HT-29 (cell line): ENCODE results near the gene PNLIPRP3. TPM values are rescaled to one million over a fixed set of nuclear protein-coding genes. Genes with fewer than 3 reads are reported as not detected.

ENCODE experiments used
- DNase-seq: peaks from one replicate; pipeline ENCODE4 v3.0.0-alpha.2; 2015; ENCODE audit warnings: low spot score
- total RNA-seq: library from RNA; depleted of rRNA; stranded (reverse); fragments of >200 nt; shearing (Covaris generic); gene quantifications from 2 replicates; pipeline ENCODE4 v1.2.3, GENCODE V29; 2014

Gene PNLIPRP3
- total RNA-seq, 1 experiment from 2014 or later: not detected

GRCh38 chr10:116450861-116451260 lies 23.2 kb downstream of the PNLIPRP3 start:
- no peak for DNase-seq

- no peak for DNase-seq
Observed at GRCh38 chr10:116451711-116452337, 24.2 kb downstream of the PNLIPRP3 start.

DNA sequence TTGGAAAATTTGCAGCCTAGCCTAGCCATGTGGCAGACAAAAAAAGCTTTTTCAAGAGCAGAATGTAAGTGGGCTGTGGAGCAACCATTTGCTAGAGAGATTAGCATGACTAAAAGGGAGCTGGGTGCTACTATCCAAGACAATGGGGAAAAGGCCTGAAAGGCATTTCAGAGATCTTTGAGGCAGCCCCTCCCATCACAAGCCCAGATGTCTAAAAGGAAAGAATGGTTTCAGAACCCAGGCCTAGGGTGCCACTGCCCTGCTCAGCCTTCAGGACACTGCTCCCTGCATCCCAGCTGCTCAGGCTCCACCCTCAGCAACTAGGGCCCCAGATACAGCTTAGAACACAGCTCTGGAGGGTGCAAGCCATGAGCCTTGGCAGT lies 24.7 kb downstream of the PNLIPRP3 start:
- no peak for DNase-seq

DNA sequence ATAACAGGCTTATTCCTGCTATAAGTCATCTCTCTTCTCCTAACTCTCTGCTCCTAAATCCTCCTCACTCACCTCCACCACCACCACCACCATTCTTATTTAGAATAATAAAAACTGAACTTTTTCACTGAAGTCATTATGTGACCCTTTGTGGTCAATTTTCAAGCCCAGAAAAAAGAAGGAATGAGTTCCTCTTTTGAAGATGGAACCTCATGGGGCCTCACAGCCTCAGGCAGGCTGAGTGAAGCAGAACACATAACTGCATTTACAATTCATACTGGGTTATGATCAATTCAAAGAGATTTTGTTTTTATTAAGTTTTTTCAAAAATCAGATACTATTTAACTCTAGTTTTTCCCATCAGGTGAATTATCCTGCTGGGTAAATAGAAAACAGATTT lies 29.8 kb downstream of the PNLIPRP3 start:
- DNase-seq: no peak

DNA sequence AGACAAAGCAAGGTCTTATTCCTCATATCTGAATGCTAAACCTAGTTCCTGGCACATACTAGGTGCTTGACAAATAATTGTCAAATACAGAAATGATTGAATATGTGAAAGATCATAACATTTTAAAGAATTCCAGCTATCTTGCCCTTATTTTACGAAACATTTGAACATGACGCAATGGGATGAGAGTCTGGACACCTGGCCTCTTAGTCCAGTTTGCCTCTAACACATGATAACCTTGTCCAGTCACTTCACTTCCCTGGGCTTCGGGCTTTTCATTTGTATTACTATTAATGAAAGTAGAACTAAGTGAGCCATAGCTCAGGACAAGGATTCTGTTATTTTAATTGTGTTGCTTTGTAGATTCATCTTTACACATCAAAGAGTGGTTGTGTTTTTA lies 32.6 kb downstream of the PNLIPRP3 start:
- no peak for DNase-seq

DNA sequence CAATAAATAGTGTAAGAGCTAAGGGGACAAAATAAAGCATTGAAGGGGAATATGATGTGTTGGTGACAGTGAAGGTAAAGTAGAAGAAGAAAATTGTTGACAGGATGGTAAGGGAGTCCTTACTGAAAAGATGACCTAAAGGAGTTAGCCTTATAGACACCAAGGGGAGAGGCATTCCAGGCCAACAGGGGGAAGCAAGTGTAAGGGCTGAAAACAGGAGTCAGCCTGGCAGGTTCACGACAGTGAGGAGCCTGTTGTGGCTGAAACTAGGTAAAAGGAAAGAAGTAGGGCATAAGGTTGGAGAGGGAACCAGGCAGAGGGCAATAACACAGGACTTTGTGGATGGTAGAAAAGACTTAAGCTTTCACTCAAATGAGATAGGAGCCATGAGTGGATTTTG lies 34.0 kb downstream of the PNLIPRP3 start:
- no peak for DNase-seq

GRCh38 chr10:116464257-116464656 lies 36.6 kb downstream of the PNLIPRP3 start:
- no peak for DNase-seq

- DNase-seq: no peak
Observed at GRCh38 chr10:116465546-116465945, 37.9 kb downstream of the PNLIPRP3 start.

DNA sequence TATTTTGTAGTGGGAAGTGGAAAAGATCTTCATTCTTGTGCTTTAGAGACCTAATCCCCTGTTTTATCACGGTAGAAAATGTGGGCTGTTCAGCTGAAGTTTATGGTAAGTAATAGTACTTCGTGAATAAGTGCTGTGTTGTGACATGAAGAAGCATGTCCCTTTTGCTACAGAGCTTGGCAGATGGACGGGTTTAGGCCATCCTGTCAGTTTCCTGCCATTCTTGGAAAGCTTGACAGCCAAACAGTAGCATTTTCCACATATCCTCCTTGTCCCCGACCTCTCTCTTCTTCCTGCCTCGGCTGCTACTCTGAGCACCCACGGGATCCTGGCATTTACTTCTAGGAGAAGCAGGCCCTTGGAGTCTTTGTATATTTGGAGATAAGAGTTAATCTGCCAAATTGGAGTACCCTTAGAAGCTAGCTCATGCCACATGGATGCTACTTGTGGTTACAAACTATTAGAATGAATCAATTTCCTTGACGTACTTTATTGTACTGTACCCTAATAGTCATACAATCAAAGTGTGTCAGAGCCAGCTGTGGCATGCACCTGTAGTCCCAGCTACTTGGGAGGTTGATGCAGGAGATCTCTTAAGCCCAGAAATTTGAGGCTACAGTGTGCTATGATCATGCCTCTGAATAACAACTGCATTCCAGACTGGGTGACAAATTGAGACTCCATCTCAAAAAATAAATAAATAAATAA lies 39.2 kb downstream of the PNLIPRP3 start:
- no peak for DNase-seq

DNA sequence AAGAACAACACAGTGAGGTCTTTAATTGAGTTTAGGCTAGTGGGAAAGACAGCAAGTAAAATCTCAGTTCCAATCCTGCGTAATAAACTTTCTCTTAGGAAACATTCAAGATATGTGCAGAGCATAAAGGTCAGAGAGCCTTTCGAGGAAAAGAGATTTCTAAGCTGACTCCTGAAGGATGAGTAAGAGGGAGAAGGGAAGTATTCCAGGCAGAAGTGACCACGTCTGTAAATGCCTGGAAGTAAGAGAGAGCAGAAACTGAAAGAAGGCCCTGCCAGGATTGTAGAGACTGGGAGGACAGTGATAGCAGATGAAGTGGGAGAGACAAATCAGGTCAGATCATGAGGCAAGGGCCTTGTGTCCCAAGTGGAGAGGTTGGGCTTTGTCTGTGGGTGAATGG lies 41.8 kb downstream of the PNLIPRP3 start:
- no peak for DNase-seq

GRCh38 chr10:116470071-116470470 lies 42.4 kb downstream of the PNLIPRP3 start:
- DNase-seq: no peak

DNA sequence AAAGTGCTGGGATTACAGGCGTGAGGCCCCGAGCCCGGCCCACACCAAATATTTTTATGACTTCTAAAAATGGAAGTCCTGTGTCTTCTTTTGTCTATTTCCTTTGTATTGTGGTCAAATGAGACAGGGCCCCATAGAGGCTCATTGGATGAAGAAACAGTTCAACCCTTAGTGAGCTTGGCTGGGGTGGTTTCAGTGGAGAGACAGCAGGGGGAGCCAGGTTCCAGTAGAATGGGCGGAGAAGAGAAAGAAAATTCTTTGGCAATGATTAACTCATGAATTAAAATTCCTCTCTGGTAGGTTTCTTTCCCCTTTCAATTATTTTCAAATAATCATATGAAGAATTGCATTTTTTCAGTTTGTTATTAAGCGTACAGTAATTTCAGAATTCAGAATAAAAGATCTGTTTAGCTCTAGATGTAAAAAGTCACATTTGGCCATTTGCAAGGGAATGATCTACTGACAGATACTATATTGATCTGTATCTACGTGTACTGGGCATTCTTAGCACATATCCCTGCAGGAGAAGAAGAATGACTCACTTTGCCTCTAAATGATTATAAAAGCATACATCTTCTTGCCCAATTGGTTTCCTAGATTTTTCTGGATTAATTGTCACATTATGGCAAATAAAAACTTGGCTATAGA lies 43.2 kb downstream of the PNLIPRP3 start:
- peak; percentile 55 for DNase-seq

DNA sequence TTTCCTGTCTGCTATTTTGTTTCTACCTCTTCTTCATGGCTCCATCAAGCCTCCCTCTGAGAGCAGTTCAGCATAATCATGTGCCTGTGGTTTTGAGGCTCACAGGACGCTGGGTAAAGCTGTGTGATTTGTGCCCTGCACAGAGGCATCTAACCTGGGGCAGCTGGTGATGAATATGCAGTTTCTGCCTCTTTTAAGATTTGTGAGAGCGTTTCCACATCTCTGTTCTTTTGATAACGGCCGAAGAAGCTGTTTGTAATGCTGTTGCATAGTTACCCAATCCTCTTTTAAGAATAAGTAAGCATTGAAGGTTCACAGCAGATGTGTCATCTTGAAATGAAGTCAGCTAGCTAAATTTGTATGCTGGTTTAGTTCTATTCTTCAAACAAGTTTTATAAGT lies 45.2 kb downstream of the PNLIPRP3 start:
- no peak for DNase-seq

- DNase-seq: no peak
Observed at GRCh38 chr10:116475866-116476265, 48.2 kb downstream of the PNLIPRP3 start.

- DNase-seq: no peak
Observed at GRCh38 chr10:116476461-116476860, 48.8 kb downstream of the PNLIPRP3 start.

DNA sequence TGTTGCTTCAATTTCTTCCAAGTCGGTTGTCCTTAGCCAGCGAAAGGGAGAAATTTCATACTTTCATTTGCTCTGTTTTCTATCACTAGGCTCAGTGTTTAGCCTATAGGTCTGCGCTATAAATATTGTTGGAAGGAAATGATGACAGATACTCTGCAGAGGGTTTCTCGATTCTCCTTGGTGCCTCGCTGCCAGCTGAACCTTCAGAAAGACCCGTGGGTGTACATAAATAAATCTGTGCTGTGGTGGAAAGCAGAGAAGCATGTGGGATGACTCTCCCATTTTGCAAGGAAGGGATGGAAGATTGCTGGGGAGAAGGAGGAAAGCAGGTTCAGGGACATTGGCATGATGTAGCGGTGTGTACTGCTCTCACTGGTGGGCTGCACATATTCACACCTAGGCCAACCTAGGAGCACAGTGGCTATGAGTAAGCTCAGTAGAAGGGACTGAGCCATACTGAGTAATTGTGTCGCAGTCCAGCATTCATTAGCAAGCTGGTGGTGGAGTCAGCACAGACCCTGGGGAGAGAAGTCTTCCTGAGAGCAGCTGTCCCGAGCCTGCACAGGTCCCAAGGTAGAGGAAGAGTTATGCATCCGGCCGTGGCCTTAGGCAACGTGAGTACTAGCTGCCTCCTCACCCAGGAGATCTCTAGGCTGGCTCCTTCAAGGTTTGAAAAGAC lies 50.5 kb downstream of the PNLIPRP3 start:
- no peak for DNase-seq

GRCh38 chr10:116486770-116487448 lies 59.3 kb downstream of the PNLIPRP3 start:
- no peak for DNase-seq

DNA sequence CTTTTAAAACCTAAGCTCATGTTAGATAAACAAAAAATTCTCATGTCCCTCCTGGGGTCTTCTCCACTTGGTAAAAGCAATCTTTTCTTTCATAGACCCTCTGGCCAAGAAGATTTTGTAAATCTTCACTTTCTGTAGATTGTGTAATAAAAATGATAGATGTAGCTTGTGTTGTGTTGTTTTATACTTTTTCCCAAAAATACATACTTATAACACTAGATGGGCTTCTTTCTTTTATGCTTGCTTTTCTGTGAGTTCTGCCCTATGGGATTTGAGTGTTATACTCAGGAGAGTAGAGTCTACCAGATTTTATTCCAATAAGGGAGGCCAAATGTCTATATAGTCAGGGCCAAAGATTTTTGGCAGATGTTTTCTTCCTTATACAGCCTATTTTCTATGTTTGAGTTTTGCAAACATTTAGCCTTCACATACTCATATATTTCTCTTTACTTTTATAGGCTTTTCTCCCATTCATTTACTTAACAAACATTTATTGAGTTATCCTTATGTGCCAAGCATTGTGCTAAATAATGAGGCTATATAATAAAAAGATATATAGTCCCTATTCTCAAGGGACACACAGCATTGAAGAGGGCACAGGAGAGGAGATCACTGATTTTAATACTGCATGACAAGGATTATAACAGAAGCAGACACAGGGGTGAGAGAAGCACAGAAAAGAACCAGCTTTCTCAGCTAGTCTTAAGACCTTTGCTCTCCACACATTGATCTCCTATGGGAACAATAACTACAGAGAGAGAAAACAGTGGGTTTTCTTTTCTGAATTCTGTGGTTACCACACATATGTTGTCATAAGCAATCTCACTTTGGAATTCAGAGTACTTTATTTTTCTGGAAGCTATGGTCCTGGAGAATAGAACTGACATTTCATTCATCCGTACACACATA lies 60.1 kb downstream of the PNLIPRP3 start:
- no peak for DNase-seq

DNA sequence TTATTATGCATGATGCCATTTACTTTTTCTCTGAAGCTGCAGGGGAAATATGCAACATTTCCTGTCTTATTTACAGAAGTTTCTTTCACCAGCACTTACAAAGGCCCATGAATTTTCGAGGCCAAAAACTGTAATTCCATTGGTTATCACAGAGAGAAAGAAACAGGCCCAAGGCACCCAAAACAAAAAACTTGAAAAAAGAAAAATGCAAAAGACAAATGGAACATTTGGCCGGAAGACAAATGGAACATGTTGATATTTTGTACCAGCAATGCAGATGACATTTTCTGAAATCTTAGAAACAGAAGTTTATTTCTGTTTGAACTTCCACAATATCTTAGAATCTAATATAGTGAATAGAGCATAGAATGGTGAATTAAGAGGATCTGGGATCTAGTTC lies 61.8 kb downstream of the PNLIPRP3 start:
- DNase-seq: no peak

GRCh38 chr10:116490028-116490662 lies 62.5 kb downstream of the PNLIPRP3 start:
- DNase-seq: peak; percentile 53
